Heart left ventricle (tissue), 16 donors: ENCODE data around the gene ANKRD30A. TPM values are rescaled to one million over a fixed set of nuclear protein-coding genes. Genes with fewer than 3 reads are reported as not detected.

Experiments
- ATAC-seq, 4 donors: fragments of 200-7000 bp; cut with Tn5 transposase; one replicate each; pipeline ENCODE4 v1.9.1; 2020 to 2022; ENCODE audit warnings: moderate library complexity in 4 of 4, mild to moderate bottlenecking in 3 of 4, moderate number of reproducible peaks in 1 of 4
- DNase-seq, 5 donors: peaks; one replicate each; pipeline ENCODE4 v3.0.0-alpha.2; 2020
- H3K27ac ChIP-seq, 12 donors: fragments of 200-600 bp; sonication (generic) in 4 of 12; one replicate each; pipeline versions ENCODE4 v1.5.0 to v1.8.0; 2016 to 2022; ENCODE audit warnings: mild to moderate bottlenecking in 2 of 12
- H3K27me3 ChIP-seq, 9 donors: fragments of 200-600 bp; sonication (generic) in 2 of 9; one replicate each; pipeline versions ENCODE4 v1.5.1 to v1.8.0; 2016 to 2022; ENCODE audit warnings: mild to moderate bottlenecking in 3 of 9
- H3K36me3 ChIP-seq, 9 donors: fragments of 200-600 bp; sonication (generic) in 2 of 9; one replicate each; pipeline versions ENCODE4 v1.5.0 to v1.8.0; 2018 to 2022; ENCODE audit warnings: mild to moderate bottlenecking in 2 of 9
- H3K4me1 ChIP-seq, 12 donors: fragments of 200-600 bp; sonication (generic) in 4 of 12; one replicate each; pipeline versions ENCODE4 v1.5.0 to v1.8.0; 2016 to 2022; ENCODE audit warnings: mild to moderate bottlenecking in 3 of 12
- H3K4me3 ChIP-seq, 12 donors: fragments of 200-600 bp; sonication (generic) in 4 of 12; one replicate each; pipeline versions ENCODE4 v1.5.0 to v1.8.0; 2017 to 2022; ENCODE audit warnings: mild to moderate bottlenecking in 9 of 12, moderate library complexity in 4 of 12
- H3K9me3 ChIP-seq, 12 donors: fragments of 200-600 bp; sonication (generic) in 4 of 12; one replicate each; pipeline versions ENCODE4 v1.5.0 to v1.8.0; 2016 to 2022; ENCODE audit warnings: mild to moderate bottlenecking in 1 of 12
- CTCF ChIP-seq, 12 donors: fragments of 200-600 bp; sonication (generic) in 4 of 12; IDR thresholded peaks; one replicate each; pipeline versions ENCODE4 v1.5.0 to v1.8.0; 2018 to 2022; ENCODE audit warnings: antibody characterized with exemption in 12 of 12, mild to moderate bottlenecking in 5 of 12
- POLR2A ChIP-seq, 2 donors: fragments of 450-650 bp; IDR thresholded peaks; one replicate each; pipeline ENCODE4 v1.6.1; 2017; ENCODE audit warnings: antibody characterized with exemption in 2 of 2, mild to moderate bottlenecking in 2 of 2, moderate library complexity in 2 of 2
- WGBS, 4 donors: extraction: QIAGEN DNeasy Blood & Tissue Kit in 2 of 4; methylation state at CpG; one replicate each; pipeline versions ENCODE4 v1.1.5 to v1.1.7; 2013 to 2018; 5-methylcytosine and 5-hydroxymethylcytosine counted together
- intact Hi-C, 10 donors: fragments of 100-400 bp; cut with DNase I; formaldehyde crosslinking; loops; one replicate each; pipeline versions ENCODE4 v1.11.1 to v1.14.2; 2022
- polyA plus RNA-seq, 2 donors: library from polyadenylated mRNA; stranded (reverse); fragments of 200-250 nt; gene quantifications; one replicate each; pipeline ENCODE4 v1.2.3, GENCODE V29; 2013
- total RNA-seq, 9 donors: library from RNA; depleted of rRNA in 2 of 9; stranded (reverse); fragments of >200 nt in 2 of 9; fragmentation: NEBNext Ultra II Directional in 3 of 9; extraction: Animal tissue kit (Norgen Biotek cat#: 25700) in 3 of 9; gene quantifications; one replicate each; pipeline versions ENCODE4 v1.1.0 to v1.2.4, GENCODE V29; 2016 to 2023
- donor health status: ischemic (EF 13 %, LVEDD 7.1; RV severe dilation, severe dysfunction).
- donor health status: healthy with polysubstance abuse.
- donor health status: DM: no; HTN: yes; CAD: no.
- donor health status: DM: no; HTN: no; CAD: no.
- donor health status: ischemic (EF 25% LVEDD 6.9; RV normal size, moderate dysfunction).
- donor health status: ischemic (EF 25% LVEDD 5.7; RV mildly dilated, moderate dysfunction).
- donor health status: healthy.
- donor health status: DM: yes; HTN: yes; CAD: no.
- donor health status: ischemic (EF 35%, LVEDD 5.7; RV mildly dilated, moderate dysfunction).
- donor health status: nonischemic (EF 11% LVEDD 7.7; RV severe dilation, severe dysfunction).
- donor health status: DM: yes; HTN: yes; CAD: no.
- donor health status: PGD.
- donor health status: ischemic (EF 29% LVEDD 5.4; RV normal size, mild dysfunction).
- donor health status: nonischemic (EF 23%, LVEDD 6.1; RV moderate dilation, normal function).

Gene ANKRD30A
- total and polyA plus RNA-seq, 11 donors = not detected

- ATAC-seq = no peak
- no peak for TF ChIP-seq CTCF (IDR thresholded peaks at IDR 0.05)
- TF ChIP-seq POLR2A (IDR thresholded peaks at IDR 0.05) = no peak
- intact Hi-C loops = no loop called here
These were observed 178.6 kb downstream of the ANKRD30A start for GRCh38 chr10:37304036-37304435.

GRCh38 chr10:37314350-37314749 is 189.0 kb downstream of the ANKRD30A start:
- no peak for TF ChIP-seq POLR2A (IDR thresholded peaks at IDR 0.05)
- H3K9me3 ChIP-seq = peaks cover 0 to 9% (median 0%) of the 10 kb centered on the region in 12 donors
- DNase-seq (no peak), ATAC-seq (no peak)
- no peak overlapping the region for H3K27ac ChIP-seq
- 48 to 53% (median 51%) methylated on average over 3 of the region's 3 CpGs for WGBS, 4 donors
- no peaks in the 10 kb centered on the region for H3K36me3 ChIP-seq
- H3K4me1 ChIP-seq = no peaks in the 10 kb centered on the region
- intact Hi-C loops = no loop called here
- H3K27me3 ChIP-seq = no peaks in the 10 kb centered on the region
- H3K4me3 ChIP-seq = no peak overlapping the region

More at GRCh38 chr10:37304036-37304435, 178.6 kb downstream of the ANKRD30A start:
- no peaks in the 10 kb centered on the region for H3K36me3 ChIP-seq
- peaks cover 0 to 5% (median 0%) of the 10 kb centered on the region in 12 donors for H3K9me3 ChIP-seq
- WGBS, 4 donors = 48 to 52% (median 49%) methylated on average over 2 of the region's 2 CpGs
- no peaks in the 10 kb centered on the region for H3K4me1 ChIP-seq
- DNase-seq = no peak
- no peak overlapping the region for H3K27ac ChIP-seq
- H3K4me3 ChIP-seq = no peak overlapping the region
- peaks cover 0 to 2% (median 0%) of the 10 kb centered on the region in 9 donors for H3K27me3 ChIP-seq

GRCh38 chr10:37314862-37315261 is 189.5 kb downstream of the ANKRD30A start:
- no peak for ATAC-seq

GRCh38 chr10:37344413-37344812 is 219.0 kb downstream of the ANKRD30A start:
- TF ChIP-seq CTCF (IDR thresholded peaks at IDR 0.05) (no peak), POLR2A (IDR thresholded peaks at IDR 0.05) (no peak)
- H3K36me3 ChIP-seq = no peaks in the 10 kb centered on the region
- no peak overlapping the region for H3K27ac ChIP-seq
- intact Hi-C loops = no loop called here
- no peaks in the 10 kb centered on the region for H3K4me1 ChIP-seq
- H3K4me3 ChIP-seq = no peak overlapping the region
- ATAC-seq = no peak
- 69 to 87% (median 77%) methylated on average over 2 of the region's 2 CpGs for WGBS, 4 donors
- H3K27me3 ChIP-seq = no peaks in the 10 kb centered on the region
- no peak for DNase-seq
- H3K9me3 ChIP-seq = peaks cover 0 to 11% (median 0%) of the 10 kb centered on the region in 12 donors

More at GRCh38 chr10:37314862-37315261, 189.5 kb downstream of the ANKRD30A start:
- Histone ChIP-seq H3K27ac (no peak overlapping the region), H3K27me3 (no peaks in the 10 kb centered on the region), H3K4me3 (no peak overlapping the region), H3K36me3 (no peaks in the 10 kb centered on the region), H3K4me1 (no peaks in the 10 kb centered on the region), H3K9me3 (peaks cover 0 to 12% (median 0%) of the 10 kb centered on the region in 12 donors)
- 5 to 26% (median 17%) methylated on average over 1 of the region's 1 CpG for WGBS, 4 donors
- DNase-seq = no peak
- no peak for TF ChIP-seq CTCF (IDR thresholded peaks at IDR 0.05)
- no peak for TF ChIP-seq POLR2A (IDR thresholded peaks at IDR 0.05)
- intact Hi-C loops = no loop called here

- DNase-seq = no peak
- ATAC-seq = no peak
- no peaks in the 10 kb centered on the region for H3K36me3 ChIP-seq
- TF ChIP-seq POLR2A (IDR thresholded peaks at IDR 0.05) (no peak), CTCF (IDR thresholded peaks at IDR 0.05) (no peak)
- H3K27me3 ChIP-seq = no peaks in the 10 kb centered on the region
- no peaks in the 10 kb centered on the region for H3K4me1 ChIP-seq
- intact Hi-C loops = no loop called here
- no peak overlapping the region for H3K4me3 ChIP-seq
- WGBS, 4 donors = 59 to 69% (median 67%) methylated on average over 3 of the region's 3 CpGs
- peaks cover 0 to 20% (median 0%) of the 10 kb centered on the region in 12 donors for H3K9me3 ChIP-seq
- H3K27ac ChIP-seq = no peak overlapping the region
These were observed 254.6 kb downstream of the ANKRD30A start for GRCh38 chr10:37379991-37380390.
